ENCODE data around the gene KMT2C. TPM values are rescaled to one million over a fixed set of nuclear protein-coding genes. Genes with fewer than 3 reads are reported as not detected.

KMT2C gene
- total RNA-seq, 1 donor from 2014 or later = 54.7 TPM

DNA sequence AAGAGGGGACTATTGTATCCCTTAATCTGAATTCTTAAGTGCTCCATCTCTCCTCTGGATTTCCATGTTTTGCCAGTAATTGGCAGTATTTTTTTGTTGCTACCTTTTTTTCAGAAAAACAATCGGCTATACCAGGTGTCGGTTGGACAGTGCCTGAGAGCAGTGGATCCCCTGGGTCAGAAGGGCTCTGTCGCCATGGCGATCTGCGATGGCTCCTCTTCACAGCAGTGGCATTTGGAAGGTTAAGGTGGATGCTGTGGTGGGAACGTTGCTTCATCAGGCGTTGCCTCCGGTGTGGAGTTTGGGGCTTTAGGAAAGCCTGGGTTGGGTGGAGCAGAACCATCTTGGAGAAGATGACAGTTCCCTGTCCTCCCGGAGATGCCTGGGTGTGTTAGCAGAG, 314.4 kb downstream of the KMT2C start:
- H3K27ac Mint-ChIP-seq (ENCODE audit: unreplicated experiment) = no peak overlapping the region
- no peaks in the 10 kb centered on the region for H3K4me1 Mint-ChIP-seq
- H3K36me3 Mint-ChIP-seq (ENCODE audit: low read depth) = peaks cover 53% of the 10 kb centered on the region
- H3K4me3 Mint-ChIP-seq = no peak overlapping the region
- no peak for DNase-seq (ENCODE audit: low read depth, low spot score)
- H3K9me3 Mint-ChIP-seq = peaks cover 7% of the 10 kb centered on the region
- H3K27me3 Mint-ChIP-seq (ENCODE audit: low read depth) = no peaks in the 10 kb centered on the region
- TF ChIP-seq, protein P1, sequence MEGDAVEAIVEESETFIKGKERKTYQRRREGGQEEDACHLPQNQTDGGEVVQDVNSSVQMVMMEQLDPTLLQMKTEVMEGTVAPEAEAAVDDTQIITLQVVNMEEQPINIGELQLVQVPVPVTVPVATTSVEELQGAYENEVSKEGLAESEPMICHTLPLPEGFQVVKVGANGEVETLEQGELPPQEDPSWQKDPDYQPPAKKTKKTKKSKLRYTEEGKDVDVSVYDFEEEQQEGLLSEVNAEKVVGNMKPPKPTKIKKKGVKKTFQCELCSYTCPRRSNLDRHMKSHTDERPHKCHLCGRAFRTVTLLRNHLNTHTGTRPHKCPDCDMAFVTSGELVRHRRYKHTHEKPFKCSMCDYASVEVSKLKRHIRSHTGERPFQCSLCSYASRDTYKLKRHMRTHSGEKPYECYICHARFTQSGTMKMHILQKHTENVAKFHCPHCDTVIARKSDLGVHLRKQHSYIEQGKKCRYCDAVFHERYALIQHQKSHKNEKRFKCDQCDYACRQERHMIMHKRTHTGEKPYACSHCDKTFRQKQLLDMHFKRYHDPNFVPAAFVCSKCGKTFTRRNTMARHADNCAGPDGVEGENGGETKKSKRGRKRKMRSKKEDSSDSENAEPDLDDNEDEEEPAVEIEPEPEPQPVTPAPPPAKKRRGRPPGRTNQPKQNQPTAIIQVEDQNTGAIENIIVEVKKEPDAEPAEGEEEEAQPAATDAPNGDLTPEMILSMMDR (conservative IDR thresholded peaks at IDR 0.05) = no peak

DNA sequence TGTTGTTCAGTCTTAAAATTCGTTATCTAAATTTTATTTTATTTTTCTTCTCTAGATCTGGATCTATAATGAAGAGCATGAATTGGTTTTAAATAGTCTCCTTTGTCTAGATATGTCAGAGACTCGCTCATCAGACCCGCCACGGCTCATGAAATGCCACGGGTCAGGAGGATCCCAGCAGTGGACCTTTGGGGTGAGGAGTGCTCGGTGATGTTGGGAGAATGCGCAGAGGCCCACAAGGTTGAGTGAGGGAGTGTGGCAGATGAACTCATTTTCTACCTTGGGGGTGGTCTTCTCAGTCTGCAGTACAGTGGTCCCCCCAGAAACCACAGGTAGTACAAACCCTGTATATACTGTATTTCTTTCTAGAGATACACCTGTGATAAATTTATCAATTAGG, 315.0 kb downstream of the KMT2C start:
- peaks cover 7% of the 10 kb centered on the region for H3K9me3 Mint-ChIP-seq
- TF ChIP-seq, protein P1 (conservative IDR thresholded peaks at IDR 0.05) = no peak
- H3K4me1 Mint-ChIP-seq = no peaks in the 10 kb centered on the region
- no peak overlapping the region for H3K27ac Mint-ChIP-seq (ENCODE audit: unreplicated experiment)
- H3K36me3 Mint-ChIP-seq (ENCODE audit: low read depth) = peaks cover 52% of the 10 kb centered on the region
- H3K27me3 Mint-ChIP-seq (ENCODE audit: low read depth) = no peaks in the 10 kb centered on the region
- no peak overlapping the region for H3K4me3 Mint-ChIP-seq
- no peak for DNase-seq (ENCODE audit: low read depth, low spot score)

DNA sequence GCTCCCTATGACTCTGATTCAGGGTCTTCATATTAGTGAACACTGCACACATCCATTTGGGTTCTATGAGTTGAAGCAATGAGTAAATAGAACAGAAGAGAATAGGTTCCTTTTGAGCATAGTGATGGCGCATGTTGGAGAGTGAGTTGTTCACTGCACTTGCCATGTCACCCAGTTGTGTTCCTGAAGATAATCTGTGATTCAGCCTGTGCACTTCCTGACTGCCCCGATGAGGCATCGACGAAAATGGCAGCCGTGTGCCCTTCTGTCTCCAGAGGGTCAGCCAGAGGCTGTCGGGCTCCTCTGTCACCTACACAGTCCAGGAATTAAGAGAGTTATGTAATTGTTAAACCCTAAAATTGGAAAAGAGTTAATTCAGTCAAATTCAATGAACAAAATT, 315.6 kb downstream of the KMT2C start:
- Mint-ChIP-seq H3K36me3 (ENCODE audit: low read depth) (peaks cover 49% of the 10 kb centered on the region), H3K4me1 (no peaks in the 10 kb centered on the region), H3K27me3 (ENCODE audit: low read depth) (no peaks in the 10 kb centered on the region), H3K4me3 (no peak overlapping the region), H3K27ac (ENCODE audit: unreplicated experiment) (no peak overlapping the region), H3K9me3 (peaks cover 7% of the 10 kb centered on the region)
- TF ChIP-seq, protein P1 (conservative IDR thresholded peaks at IDR 0.05) = no peak
- no peak for DNase-seq (ENCODE audit: low read depth, low spot score)

DNA sequence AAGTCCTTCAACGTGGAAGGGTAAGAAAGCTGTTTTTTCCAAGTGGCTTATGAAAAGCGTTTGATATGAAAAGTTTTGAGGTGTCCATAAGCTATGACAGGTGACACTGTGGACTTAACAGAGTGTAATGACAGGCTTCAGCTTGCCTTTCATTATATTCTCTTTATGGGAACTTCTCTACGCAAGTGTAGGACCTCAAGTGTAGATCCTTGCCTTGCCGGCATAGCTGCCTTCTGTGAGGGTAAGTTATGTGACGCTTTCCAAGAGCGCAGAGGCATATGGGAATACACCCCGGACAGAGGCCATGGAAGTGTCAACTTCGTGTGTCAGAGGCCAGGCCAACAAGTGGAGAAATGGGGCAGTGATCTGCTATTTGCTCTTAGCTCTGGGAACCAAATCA, 318.4 kb downstream of the KMT2C start:
- H3K36me3 Mint-ChIP-seq (ENCODE audit: low read depth) = peaks cover 41% of the 10 kb centered on the region
- no peak overlapping the region for H3K27ac Mint-ChIP-seq (ENCODE audit: unreplicated experiment)
- no peaks in the 10 kb centered on the region for H3K27me3 Mint-ChIP-seq (ENCODE audit: low read depth)
- no peak for DNase-seq (ENCODE audit: low read depth, low spot score)
- TF ChIP-seq, protein P1 (conservative IDR thresholded peaks at IDR 0.05) = no peak
- H3K4me3 Mint-ChIP-seq = no peak overlapping the region
- H3K9me3 Mint-ChIP-seq = no peaks in the 10 kb centered on the region
- no peaks in the 10 kb centered on the region for H3K4me1 Mint-ChIP-seq

DNA sequence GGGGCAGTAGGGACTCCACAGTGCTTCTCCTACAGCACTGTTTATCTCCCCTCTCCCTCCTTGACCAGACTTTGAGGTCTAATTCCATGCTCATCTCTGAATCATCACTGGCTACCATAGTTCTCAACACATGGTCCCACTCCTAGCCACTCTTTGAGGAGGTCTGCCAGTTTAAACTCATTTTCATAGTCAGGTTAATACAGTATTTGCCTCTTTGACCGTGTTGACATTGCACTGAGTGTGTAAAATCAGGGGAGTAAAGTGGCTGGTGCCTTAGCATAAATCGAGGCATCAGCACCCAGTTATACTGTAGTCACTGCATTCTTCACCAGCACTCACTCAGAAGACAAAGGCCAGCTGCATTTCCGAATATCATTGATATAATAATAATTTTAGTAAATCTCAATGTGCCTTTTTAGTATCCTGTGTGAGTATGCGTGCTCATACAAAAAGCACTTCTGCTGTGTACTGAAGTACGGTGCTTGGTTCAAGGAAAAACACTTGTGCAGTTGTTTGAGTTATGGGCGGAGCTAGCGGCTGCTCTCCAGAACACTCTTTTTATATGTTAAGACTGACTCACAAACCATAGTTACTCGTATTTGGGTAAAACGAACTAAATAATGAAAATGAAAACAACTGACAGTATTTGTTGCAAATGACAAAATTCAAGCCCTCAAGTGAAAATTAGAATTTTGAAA, 320.6 kb downstream of the KMT2C start:
- no peak overlapping the region for H3K4me3 Mint-ChIP-seq
- DNase-seq (ENCODE audit: low read depth, low spot score) = no peak
- TF ChIP-seq, protein P1 (conservative IDR thresholded peaks at IDR 0.05) = no peak
- no peak overlapping the region for H3K27ac Mint-ChIP-seq (ENCODE audit: unreplicated experiment)
- H3K4me1 Mint-ChIP-seq = no peaks in the 10 kb centered on the region
- no peaks in the 10 kb centered on the region for H3K27me3 Mint-ChIP-seq (ENCODE audit: low read depth)
- no peaks in the 10 kb centered on the region for H3K9me3 Mint-ChIP-seq
- peaks cover 27% of the 10 kb centered on the region for H3K36me3 Mint-ChIP-seq (ENCODE audit: low read depth)
